Activated CD4-positive, alpha-beta T cell treated with anti-CD3 and anti-CD28 coated beads, Interleukin-2, amount 10 ng/mL, durations not matched to agents 7 days and 5 days (primary cell): ENCODE measurements around the gene RTN4RL1. TPM values are rescaled to one million over a fixed set of nuclear protein-coding genes. Genes with fewer than 3 reads are reported as not detected.
A peak's percentile ranks its signal among the peaks of the same experiment; 100 is the strongest.

Experiments used
- CTCF ChIA-PET: fragments of 350-600 bp; sonication (Branson Sonifier 250); formaldehyde crosslinking; loops from one replicate; lab custom pipeline; 2021; ENCODE audit warnings: antibody characterized with exemption; lab: Charles Lee
- POLR2A ChIA-PET: fragments of 350-600 bp; sonication (Branson Sonifier 250); formaldehyde crosslinking; loops from one replicate; lab custom pipeline; 2021; ENCODE audit warnings: antibody characterized with exemption; lab: Charles Lee
- DNase-seq: peaks from one replicate; pipeline ENCODE4 v3.0.0-alpha.2; 2020
- H3K27ac Mint-ChIP-seq: one replicate; pipeline ENCODE4 v1.8.0; 2021; ENCODE audit warnings: mild to moderate bottlenecking, moderate library complexity, mixed read lengths
- H3K27me3 Mint-ChIP-seq: one replicate; pipeline ENCODE4 v1.8.0; 2021; ENCODE audit warnings: mixed read lengths
- H3K36me3 Mint-ChIP-seq: one replicate; pipeline ENCODE4 v1.8.0; 2021; ENCODE audit warnings: low read depth, mixed read lengths
- H3K4me1 Mint-ChIP-seq: one replicate; pipeline ENCODE4 v1.8.0; 2021; ENCODE audit warnings: mixed read lengths
- H3K4me3 Mint-ChIP-seq: one replicate; pipeline ENCODE4 v1.8.0; 2021; ENCODE audit warnings: mild to moderate bottlenecking, moderate library complexity, mixed read lengths
- H3K9me3 Mint-ChIP-seq: one replicate; pipeline ENCODE4 v1.8.0; 2021; ENCODE audit warnings: mixed read lengths
- total RNA-seq, 2 experiments: library from RNA; stranded (reverse); gene quantifications; one replicate each; pipeline ENCODE4 v1.2.3, GENCODE V29; 2021

Gene RTN4RL1
- total RNA-seq = under 1 TPM; 0.19 to 0.20 TPM

DNA sequence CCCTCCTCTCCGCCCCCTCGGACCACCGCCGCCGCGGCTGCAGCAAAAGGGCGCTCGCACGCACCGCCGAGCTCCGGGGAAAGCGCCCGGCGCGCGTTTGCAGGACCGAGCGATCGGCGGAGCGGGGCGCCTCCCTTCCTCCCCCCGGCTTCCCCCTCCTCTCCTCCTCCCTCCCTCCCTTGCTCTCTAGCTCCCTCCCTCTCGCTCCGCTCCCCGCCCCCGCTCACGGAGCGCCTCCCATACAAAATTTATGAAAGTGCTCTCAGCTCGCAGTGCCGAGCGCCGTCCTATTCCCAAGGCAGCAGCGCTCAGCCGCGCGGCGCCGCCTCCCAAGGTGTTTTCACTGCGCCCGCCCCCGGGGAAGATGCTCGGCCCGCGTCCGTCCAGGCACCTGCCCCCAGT, at the start of gene RTN4RL1:
RTN4RL1 (minus strand) TSS at position 115 of the 402 bp plus-strand sequence. CDS start 469 bp downstream, outside the sequence.
- peaks cover 66% of the 10 kb centered on the region for H3K27me3 Mint-ChIP-seq

GRCh38 chr17:2074919-2075318, 49.8 kb upstream of the RTN4RL1 start:
- no peak for DNase-seq
- no peaks in the 10 kb centered on the region for H3K9me3 Mint-ChIP-seq
- peaks cover 57% of the 10 kb centered on the region for H3K36me3 Mint-ChIP-seq
- H3K27me3 Mint-ChIP-seq = no peaks in the 10 kb centered on the region
- no peak overlapping the region for H3K4me3 Mint-ChIP-seq
- peaks cover 34% of the 10 kb centered on the region for H3K4me1 Mint-ChIP-seq
- CTCF ChIA-PET = interaction anchor here (1.2 to 2.8 kb wide), 6 partner anchors 10 to 170 kb away, joined by 3 to 13 read pairs (median 4); partner anchors contain the start of gene HIC1
- no peak overlapping the region for H3K27ac Mint-ChIP-seq
- POLR2A ChIA-PET = no interaction called here

More for the DNA sequence above, at the start of gene RTN4RL1:
- peaks cover 18% of the 10 kb centered on the region for H3K4me1 Mint-ChIP-seq
- peak within 1 kb of the TSS; percentile 74 for H3K4me3 Mint-ChIP-seq
- H3K27ac Mint-ChIP-seq = no peak within 1 kb of the TSS
- H3K9me3 Mint-ChIP-seq = no peaks in the 10 kb centered on the region
- ChIA-PET POLR2A (no interaction called here), CTCF (interaction anchor here (0.7 to 2.4 kb wide), 8 partner anchors 14 to 309 kb away, joined by 3 to 6 read pairs (median 4); partner anchors contain the start of gene HIC1)
- H3K36me3 Mint-ChIP-seq = peaks cover 3% of the 10 kb centered on the region
- DNase-seq = peak; percentile 85

- peak overlapping the region; percentile 74 for H3K27ac Mint-ChIP-seq
- peaks cover 64% of the 10 kb centered on the region for H3K4me1 Mint-ChIP-seq
- H3K27me3 Mint-ChIP-seq = no peaks in the 10 kb centered on the region
- no peaks in the 10 kb centered on the region for H3K9me3 Mint-ChIP-seq
- H3K4me3 Mint-ChIP-seq = no peak overlapping the region
- H3K36me3 Mint-ChIP-seq = peaks cover 54% of the 10 kb centered on the region
- ChIA-PET POLR2A (no interaction called here), CTCF (interaction anchor here (0.6 to 8.9 kb wide), 12 partner anchors 10 to 211 kb away, joined by 3 to 110 read pairs (median 4); partner anchors contain the start of gene HIC1)
- DNase-seq = no peak
Measured at GRCh38 chr17:2071455-2072281, 46.5 kb upstream of the RTN4RL1 start.

DNA sequence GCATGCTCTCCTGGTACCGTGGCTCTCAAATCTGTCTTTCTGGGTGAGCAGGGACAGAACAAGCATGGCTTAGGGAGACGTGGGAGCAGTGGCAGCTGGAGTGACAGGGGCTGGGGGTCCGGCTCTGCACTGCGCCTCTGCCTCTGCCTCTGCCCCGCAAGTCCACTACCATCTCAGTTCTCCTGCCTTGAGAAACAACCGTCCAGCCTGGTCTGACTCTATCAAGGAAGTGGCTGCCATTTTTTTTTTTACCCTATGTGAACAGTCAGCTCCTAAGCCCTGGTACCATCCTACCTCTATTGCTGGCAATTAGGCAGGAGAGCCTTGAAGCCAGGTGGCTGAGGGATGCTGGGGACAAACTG, 45.9 kb upstream of the RTN4RL1 start:
- no peak for DNase-seq
- peaks cover 52% of the 10 kb centered on the region for H3K36me3 Mint-ChIP-seq
- H3K4me3 Mint-ChIP-seq = no peak overlapping the region
- CTCF ChIA-PET = interaction anchor here (0.6 to 8.9 kb wide), 12 partner anchors 11 to 212 kb away, joined by 3 to 110 read pairs (median 4); partner anchors contain the start of gene HIC1
- H3K9me3 Mint-ChIP-seq = no peaks in the 10 kb centered on the region
- H3K27ac Mint-ChIP-seq = peak overlapping the region; percentile 74
- no peaks in the 10 kb centered on the region for H3K27me3 Mint-ChIP-seq
- peaks cover 66% of the 10 kb centered on the region for H3K4me1 Mint-ChIP-seq
- POLR2A ChIA-PET = interaction anchor here (0.7 to 0.9 kb wide), 2 partner anchors 24 to 183 kb away, joined by 3 to 4 read pairs; no protein-coding TSS in a partner anchor

DNA sequence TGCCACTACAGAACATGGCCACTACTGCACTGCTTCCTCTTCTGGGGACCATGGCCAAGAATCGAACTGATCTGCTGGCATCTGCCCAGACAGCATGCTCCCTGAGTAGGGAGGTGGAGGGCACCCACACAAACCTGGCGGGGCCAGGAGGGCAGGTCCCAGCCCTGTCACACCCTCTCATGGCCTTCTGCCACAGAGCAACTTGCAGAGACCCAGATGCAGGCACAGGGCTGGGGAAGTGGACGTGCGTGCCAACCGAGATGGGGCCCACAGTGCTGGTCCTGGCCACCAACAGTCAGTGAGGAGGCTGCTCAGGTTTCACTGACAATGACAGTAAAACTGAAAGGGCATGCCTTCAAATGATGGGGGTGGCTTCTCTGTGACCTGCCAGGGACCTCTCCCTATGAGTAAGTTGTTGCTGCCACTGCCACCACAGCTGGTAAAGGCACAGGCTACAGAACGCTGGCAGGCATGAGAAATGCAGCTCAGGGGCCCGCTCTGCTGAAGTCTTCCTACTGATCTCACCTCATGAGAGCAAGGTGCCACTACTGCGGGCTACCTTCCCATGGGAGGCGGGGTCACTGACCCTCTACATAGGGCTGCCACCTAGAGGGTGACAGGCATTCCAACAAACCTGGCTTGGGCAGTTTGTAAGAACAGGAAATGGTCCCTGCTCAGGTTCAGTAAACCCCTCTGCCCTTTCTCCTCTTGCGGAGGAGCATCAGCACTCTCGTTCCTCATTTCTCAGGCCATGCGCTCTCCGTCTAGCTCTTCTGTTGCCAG, 45.3 kb upstream of the RTN4RL1 start:
- POLR2A ChIA-PET = interaction anchor here (0.7 to 0.9 kb wide), 2 partner anchors 24 to 183 kb away, joined by 3 to 4 read pairs; no protein-coding TSS in a partner anchor
- Mint-ChIP-seq H3K27ac (peak overlapping the region; percentile 74), H3K36me3 (peaks cover 51% of the 10 kb centered on the region), H3K27me3 (no peaks in the 10 kb centered on the region), H3K4me3 (no peak overlapping the region), H3K4me1 (peaks cover 65% of the 10 kb centered on the region), H3K9me3 (no peaks in the 10 kb centered on the region)
- CTCF ChIA-PET = interaction anchor here (0.8 to 8.9 kb wide), 13 partner anchors 12 to 212 kb away, joined by 3 to 110 read pairs (median 4); partner anchors contain the start of gene HIC1
- peak; percentile 76 for DNase-seq

DNA sequence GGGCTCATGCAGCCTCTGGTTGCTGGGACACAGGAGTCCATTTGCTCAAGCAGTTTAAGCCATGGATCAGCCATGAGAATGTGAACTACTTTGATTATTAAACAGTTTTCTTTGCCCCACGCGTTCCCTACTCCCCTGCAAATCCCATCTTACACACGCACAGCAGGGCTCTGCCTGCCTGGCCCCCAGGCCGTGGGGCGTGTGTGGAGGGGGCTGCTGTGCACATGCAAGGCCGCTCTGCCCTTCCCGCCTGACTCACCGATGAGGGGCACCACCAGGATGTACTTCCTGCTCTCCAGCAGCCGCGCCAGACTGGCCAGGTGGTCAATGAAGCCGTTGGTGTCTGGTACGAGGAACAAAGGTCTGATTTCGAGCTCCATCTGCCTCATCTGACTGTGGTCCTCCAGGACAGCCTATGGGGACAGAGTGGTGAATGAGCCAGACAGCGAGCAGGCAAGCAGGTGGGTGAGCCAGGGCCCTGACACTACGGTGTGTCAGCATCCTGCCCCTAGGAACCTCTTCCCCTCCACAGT, 43.5 kb upstream of the RTN4RL1 start:
- peaks cover 60% of the 10 kb centered on the region for H3K36me3 Mint-ChIP-seq

DNA sequence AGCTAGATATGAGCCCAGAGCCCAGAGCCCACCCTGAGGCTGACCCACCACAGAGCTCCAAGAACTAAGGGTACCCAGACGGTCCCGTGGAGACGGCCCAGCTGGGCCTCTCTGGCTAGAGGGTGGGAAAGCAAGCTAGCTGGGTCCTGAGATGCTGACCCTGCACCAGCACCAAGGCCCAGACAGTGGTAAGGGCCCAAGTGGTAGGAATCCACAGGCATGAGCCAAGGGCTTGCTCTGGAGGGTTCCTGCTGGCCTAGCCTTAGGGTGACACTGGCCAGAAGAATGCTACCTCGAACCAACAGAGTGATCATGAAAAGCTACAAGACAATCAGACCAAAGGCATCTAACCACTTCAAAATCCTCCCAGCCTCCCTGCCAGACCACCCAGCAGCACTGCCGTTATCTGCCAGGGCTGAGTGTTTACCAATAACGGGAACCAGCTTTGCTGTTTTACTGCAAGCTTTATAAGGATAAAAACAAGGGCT, 42.9 kb upstream of the RTN4RL1 start:
- ChIA-PET POLR2A (no interaction called here), CTCF (interaction anchor here (1.1 to 8.9 kb wide), 4 partner anchors 12 to 202 kb away, joined by 3 to 110 read pairs (median 28); partner anchors contain the start of gene HIC1)
- Mint-ChIP-seq H3K4me3 (no peak overlapping the region), H3K36me3 (peaks cover 64% of the 10 kb centered on the region), H3K27ac (no peak overlapping the region), H3K4me1 (peaks cover 68% of the 10 kb centered on the region), H3K27me3 (no peaks in the 10 kb centered on the region), H3K9me3 (no peaks in the 10 kb centered on the region)
- no peak for DNase-seq

More for the DNA sequence above, 43.5 kb upstream of the RTN4RL1 start:
- CTCF ChIA-PET = interaction anchor here (0.7 to 8.9 kb wide), 11 partner anchors 12 to 347 kb away, joined by 3 to 110 read pairs (median 4); partner anchors contain the start of gene HIC1
- no peaks in the 10 kb centered on the region for H3K9me3 Mint-ChIP-seq
- H3K4me1 Mint-ChIP-seq = peaks cover 67% of the 10 kb centered on the region
- POLR2A ChIA-PET = interaction anchor here (0.6 kb wide), 2 partner anchors 21 to 1628 kb away, joined by 3 to 4 read pairs; partner anchors contain the start of gene P2RX5
- DNase-seq = no peak
- H3K4me3 Mint-ChIP-seq = no peak overlapping the region
- H3K27me3 Mint-ChIP-seq = no peaks in the 10 kb centered on the region
- H3K27ac Mint-ChIP-seq = peak overlapping the region; percentile 55

DNA sequence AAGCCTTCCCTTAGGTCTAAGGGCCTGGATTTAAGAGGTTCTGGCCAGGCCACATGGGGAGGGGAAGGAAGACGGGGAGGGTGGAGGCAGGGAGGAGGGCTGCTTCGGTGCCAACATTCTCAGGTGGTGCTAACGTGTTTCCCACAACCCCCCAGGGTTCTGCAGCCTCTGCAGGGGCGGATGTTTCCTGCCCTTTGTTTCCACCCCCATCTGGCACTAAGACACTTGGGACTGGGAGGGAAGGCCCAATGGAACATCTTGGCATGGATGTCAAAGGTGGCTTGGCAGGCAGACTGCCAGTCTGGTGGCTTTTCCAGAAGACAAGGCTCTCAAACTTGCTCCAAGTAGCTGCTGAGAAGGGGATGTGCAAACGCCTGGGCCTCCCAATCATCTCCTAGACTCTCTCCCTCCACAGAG, 42.5 kb upstream of the RTN4RL1 start:
- peaks cover 69% of the 10 kb centered on the region for H3K4me1 Mint-ChIP-seq
- POLR2A ChIA-PET = interaction anchor here (0.6 kb wide), 1 partner anchor 24 kb away, joined by 5 read pairs; no protein-coding TSS in a partner anchor
- peaks cover 63% of the 10 kb centered on the region for H3K36me3 Mint-ChIP-seq
- no peak overlapping the region for H3K4me3 Mint-ChIP-seq
- H3K27me3 Mint-ChIP-seq = no peaks in the 10 kb centered on the region
- CTCF ChIA-PET = interaction anchor here (1.1 to 8.9 kb wide), 4 partner anchors 11 to 202 kb away, joined by 3 to 110 read pairs (median 28); partner anchors contain the start of gene HIC1
- no peak overlapping the region for H3K27ac Mint-ChIP-seq
- DNase-seq = no peak
- H3K9me3 Mint-ChIP-seq = no peaks in the 10 kb centered on the region

DNA sequence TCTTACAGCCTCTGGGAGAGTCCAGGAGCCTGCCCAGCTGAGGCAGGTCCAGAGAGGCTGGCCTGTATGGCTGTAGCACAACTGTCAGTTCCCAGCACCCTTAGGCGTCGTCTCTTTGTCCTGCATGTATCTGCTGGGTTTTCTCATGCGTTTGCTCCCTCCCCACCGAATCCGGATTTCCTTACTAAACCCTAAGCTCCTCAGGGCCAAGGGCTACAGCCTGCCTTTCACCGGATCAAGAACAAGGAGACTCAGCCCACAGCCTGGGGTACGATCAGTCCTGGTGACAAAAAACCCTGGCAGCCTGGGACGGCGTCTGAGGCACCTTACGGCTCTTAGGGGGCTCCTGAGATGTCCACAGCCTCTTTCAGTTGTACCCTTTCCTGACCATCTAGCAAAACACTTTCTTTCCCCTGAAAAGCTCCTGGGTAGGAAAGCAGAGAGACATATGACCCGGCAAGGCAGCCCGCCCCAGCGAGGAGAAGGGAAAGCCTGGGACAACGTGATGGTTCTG, 42.0 kb upstream of the RTN4RL1 start:
- Mint-ChIP-seq H3K27ac (no peak overlapping the region), H3K9me3 (no peaks in the 10 kb centered on the region), H3K27me3 (no peaks in the 10 kb centered on the region), H3K36me3 (peaks cover 61% of the 10 kb centered on the region), H3K4me3 (no peak overlapping the region), H3K4me1 (peaks cover 65% of the 10 kb centered on the region)
- ChIA-PET POLR2A (interaction anchor here (0.6 kb wide), 1 partner anchor 25 kb away, joined by 5 read pairs; no protein-coding TSS in a partner anchor), CTCF (interaction anchor here (1.1 to 8.9 kb wide), 4 partner anchors 11 to 203 kb away, joined by 3 to 110 read pairs (median 28); partner anchors contain the start of gene HIC1)
- no peak for DNase-seq

DNA sequence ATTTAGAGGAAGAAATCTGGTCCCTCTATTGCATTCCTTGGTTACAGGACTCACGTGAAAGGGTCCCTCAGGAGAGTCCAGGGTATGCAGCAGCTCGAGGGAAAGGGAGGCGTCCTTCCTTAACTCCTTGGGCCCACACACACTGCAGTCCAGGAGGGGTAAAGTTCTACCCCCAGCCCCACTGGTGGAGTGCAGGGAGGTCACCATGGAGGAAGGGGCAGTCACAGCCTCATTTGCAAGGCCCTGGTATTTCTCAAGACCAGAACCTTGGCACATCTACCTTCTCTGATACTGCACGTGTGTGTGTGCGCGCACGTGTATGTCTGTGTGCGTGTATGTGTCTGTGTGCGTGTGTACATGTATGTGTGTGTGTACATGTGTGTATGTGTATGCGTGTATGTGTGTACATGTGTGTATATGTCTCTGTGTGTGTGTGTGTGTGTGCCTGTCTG, 40.8 kb upstream of the RTN4RL1 start:
- no peaks in the 10 kb centered on the region for H3K9me3 Mint-ChIP-seq
- H3K4me3 Mint-ChIP-seq = no peak overlapping the region
- no peaks in the 10 kb centered on the region for H3K27me3 Mint-ChIP-seq
- ChIA-PET POLR2A (no interaction called here), CTCF (interaction anchor here (0.8 to 8.9 kb wide), 9 partner anchors 9 to 217 kb away, joined by 3 to 110 read pairs (median 4); partner anchors contain the start of gene HIC1)
- peak overlapping the region; percentile 3 for H3K27ac Mint-ChIP-seq
- H3K36me3 Mint-ChIP-seq = peaks cover 50% of the 10 kb centered on the region
- no peak for DNase-seq
- H3K4me1 Mint-ChIP-seq = peaks cover 57% of the 10 kb centered on the region
